ENCODE measurements around the gene B4GALT1. TPM values are rescaled to one million over a fixed set of nuclear protein-coding genes. Genes with fewer than 3 reads are reported as not detected.
A peak's percentile ranks its signal among the peaks of the same experiment; 100 is the strongest.

Gene B4GALT1
- total RNA-seq, 1 donor from 2014 or later = 100 TPM

GRCh38 chr9:33158843-33159776 lies 8.0 kb downstream of the B4GALT1 start:
- peak overlapping the region; percentile 98 to 99 for H3K27ac ChIP-seq
- no peak for TF ChIP-seq CTCF (IDR thresholded peaks at IDR 0.05)
- H3K9me3 ChIP-seq = no peaks in the 10 kb centered on the region
- intact Hi-C loops (cut with DNase I) = no loop called here
- DNase-seq (ENCODE audit: low spot score in 2 of 2) = peak; percentile 60 to 84
- no peaks in the 10 kb centered on the region for H3K36me3 ChIP-seq
- H3K27me3 ChIP-seq = no peaks in the 10 kb centered on the region
- H3K4me3 ChIP-seq = peak overlapping the region; percentile 15 to 30
- H3K4me1 ChIP-seq = peaks cover 33 to 83% of the 10 kb centered on the region in 2 donors

GRCh38 chr9:33157960-33158842 lies 8.9 kb downstream of the B4GALT1 start:
- no peaks in the 10 kb centered on the region for H3K27me3 ChIP-seq
- no peak for DNase-seq (ENCODE audit: low spot score in 2 of 2)
- H3K9me3 ChIP-seq = peaks cover 0 to 4% of the 10 kb centered on the region in 2 donors
- H3K36me3 ChIP-seq = no peaks in the 10 kb centered on the region
- intact Hi-C loops (cut with DNase I) = no loop called here
- peak overlapping the region; percentile 98 to 99 for H3K27ac ChIP-seq
- no peak for TF ChIP-seq CTCF (IDR thresholded peaks at IDR 0.05)
- peaks cover 31 to 74% of the 10 kb centered on the region in 2 donors for H3K4me1 ChIP-seq
- H3K4me3 ChIP-seq = peak overlapping the region; percentile 5 to 15

- Histone ChIP-seq H3K4me1 (peaks cover 28 to 62% of the 10 kb centered on the region in 2 donors), H3K4me3 (no peak overlapping the region), H3K27me3 (no peaks in the 10 kb centered on the region), H3K9me3 (peaks cover 0 to 4% of the 10 kb centered on the region in 2 donors), H3K27ac (peak overlapping the region in 1 of 2 donors; percentile 22), H3K36me3 (no peaks in the 10 kb centered on the region)
- peak in 1 of 2 donors; percentile 57 for DNase-seq (ENCODE audit: low spot score in 2 of 2)
- intact Hi-C loops (cut with DNase I) = no loop called here
- no peak for TF ChIP-seq CTCF (IDR thresholded peaks at IDR 0.05)
These were observed 11.7 kb downstream of the B4GALT1 start for GRCh38 chr9:33155393-33155792.

- no peak overlapping the region for H3K27ac ChIP-seq
- peaks cover 18 to 57% of the 10 kb centered on the region in 2 donors for H3K4me1 ChIP-seq
- no peaks in the 10 kb centered on the region for H3K36me3 ChIP-seq
- H3K4me3 ChIP-seq = no peak overlapping the region
- H3K9me3 ChIP-seq = peaks cover 0 to 4% of the 10 kb centered on the region in 2 donors
- TF ChIP-seq CTCF (IDR thresholded peaks at IDR 0.05) = no peak
- no peak for DNase-seq (ENCODE audit: low spot score in 2 of 2)
- intact Hi-C loops (cut with DNase I) = no loop called here
- no peaks in the 10 kb centered on the region for H3K27me3 ChIP-seq
These were observed 12.8 kb downstream of the B4GALT1 start for GRCh38 chr9:33154371-33154770.

- intact Hi-C loops (cut with DNase I) = no loop called here
- Histone ChIP-seq H3K4me3 (no peak overlapping the region), H3K9me3 (peaks cover 0 to 4% of the 10 kb centered on the region in 2 donors), H3K4me1 (peaks cover 13 to 55% of the 10 kb centered on the region in 2 donors), H3K36me3 (no peaks in the 10 kb centered on the region), H3K27me3 (no peaks in the 10 kb centered on the region), H3K27ac (peak overlapping the region in 1 of 2 donors; percentile 12)
- no peak for TF ChIP-seq CTCF (IDR thresholded peaks at IDR 0.05)
- DNase-seq (ENCODE audit: low spot score in 2 of 2) = no peak
These were observed 13.5 kb downstream of the B4GALT1 start for GRCh38 chr9:33153666-33154065.

Data from ascending aorta (tissue), 2 donors.